Activated naive CD4-positive, alpha-beta T cell treated with anti-CD3 and anti-CD28 coated beads for 36 hours (primary cell): ENCODE measurements around the gene ROBO3. TPM values are rescaled to one million over a fixed set of nuclear protein-coding genes. Genes with fewer than 3 reads are reported as not detected.

Experiments used
- CTCF ChIA-PET: fragments of 350-600 bp; sonication (Branson Sonifier 250); formaldehyde crosslinking; loops from one replicate; lab custom pipeline; 2021; ENCODE audit warnings: antibody characterized with exemption; lab: Charles Lee
- DNase-seq: peaks from one replicate; pipeline ENCODE4 v3.0.0-alpha.2; 2020
- H3K27ac Mint-ChIP-seq: one replicate; pipeline ENCODE4 v1.8.0; 2021; ENCODE audit warnings: mild to moderate bottlenecking, mixed read lengths
- H3K27me3 Mint-ChIP-seq: one replicate; pipeline ENCODE4 v1.8.0; 2021; ENCODE audit warnings: low read depth, mixed read lengths
- H3K36me3 Mint-ChIP-seq: one replicate; pipeline ENCODE4 v1.8.0; 2021; ENCODE audit warnings: low read depth, mixed read lengths
- H3K4me1 Mint-ChIP-seq: one replicate; pipeline ENCODE4 v1.8.0; 2021; ENCODE audit warnings: low read depth, mixed read lengths
- H3K4me3 Mint-ChIP-seq: one replicate; pipeline ENCODE4 v1.8.0; 2021; ENCODE audit warnings: mild to moderate bottlenecking, moderate library complexity, mixed read lengths
- H3K9me3 Mint-ChIP-seq: one replicate; pipeline ENCODE4 v1.8.0; 2021; ENCODE audit warnings: mixed read lengths
- intact Hi-C: fragments of 100-400 bp; cut with micrococcal nuclease; formaldehyde crosslinking; loops from one replicate; pipeline ENCODE4 v1.15.1; 2023
- total RNA-seq, 2 experiments: library from RNA; stranded (reverse); gene quantifications; one replicate each; pipeline ENCODE4 v1.2.3, GENCODE V29; 2021

Gene ROBO3
- total RNA-seq, 2 experiments from 2014 or later, result 24.2 to 24.5 TPM

DNA sequence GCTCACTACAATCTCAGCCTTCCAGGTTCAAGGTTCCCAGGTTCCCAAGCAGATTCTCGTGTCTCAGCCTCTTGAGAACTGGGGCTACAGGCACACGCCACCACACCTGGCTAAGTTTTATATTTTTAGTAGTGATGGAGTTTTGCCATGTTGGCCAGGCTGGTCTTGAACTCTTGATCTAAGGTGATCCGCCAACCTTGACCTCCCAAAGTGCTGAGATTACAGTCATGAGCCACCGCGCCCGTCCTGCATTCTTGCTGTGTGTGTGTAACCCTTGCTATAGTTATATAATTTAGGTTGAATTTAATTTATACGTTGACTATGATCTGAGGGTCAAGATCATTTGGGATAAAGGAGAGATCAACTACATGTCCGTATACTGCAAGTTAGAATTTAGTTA, 29.3 kb upstream of the ROBO3 start:
- no peak overlapping the region for H3K27ac Mint-ChIP-seq
- CTCF ChIA-PET, result interaction anchor here (1.0 to 5.2 kb wide), 12 partner anchors 21 to 306 kb away, joined by 3 to 68 read pairs (median 6); no protein-coding TSS in a partner anchor

DNA sequence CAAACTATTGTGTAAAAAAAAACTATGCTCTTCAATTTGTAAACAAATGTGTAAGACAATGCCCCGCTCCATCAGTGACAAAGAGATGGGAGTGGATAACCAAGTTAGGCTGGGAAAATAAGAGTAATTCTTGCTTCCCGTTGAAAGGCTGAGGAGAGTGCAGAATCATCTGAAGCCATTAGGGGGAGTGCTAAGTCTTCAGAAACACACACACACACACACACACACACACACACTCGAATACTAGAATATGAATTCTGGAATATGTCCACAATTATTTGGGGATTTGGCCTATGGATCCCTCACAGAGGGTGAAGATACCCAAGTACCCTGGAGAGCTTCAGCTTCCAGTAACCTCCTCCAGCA, 27.8 kb upstream of the ROBO3 start:
- H3K27ac Mint-ChIP-seq, result no peak overlapping the region
- H3K36me3 Mint-ChIP-seq, result no peaks in the 10 kb centered on the region
- no peaks in the 10 kb centered on the region for H3K9me3 Mint-ChIP-seq
- CTCF ChIA-PET, result interaction anchor here (0.6 to 6.2 kb wide), 27 partner anchors 25 to 426 kb away, joined by 3 to 68 read pairs (median 4); partner anchors contain the start of genes ESAM, MSANTD2, ROBO3 and SIAE
- peak; percentile 20 for DNase-seq
- intact Hi-C loops, result loop anchor here (1.0 to 2.0 kb wide), 15 partner anchors 29 to 511 kb away; partner anchors contain the start of genes CCDC15, SIAE and SPA17
- peaks cover 54% of the 10 kb centered on the region for H3K27me3 Mint-ChIP-seq
- H3K4me3 Mint-ChIP-seq, result no peak overlapping the region
- H3K4me1 Mint-ChIP-seq, result peaks cover 20% of the 10 kb centered on the region

More for the DNA sequence above, 29.3 kb upstream of the ROBO3 start:
- intact Hi-C loops, result loop anchor here (2.0 kb wide), 3 partner anchors 41 to 433 kb away; no protein-coding TSS in a partner anchor
- Mint-ChIP-seq H3K27me3 (peaks cover 39% of the 10 kb centered on the region), H3K4me1 (peaks cover 20% of the 10 kb centered on the region), H3K36me3 (no peaks in the 10 kb centered on the region), H3K4me3 (no peak overlapping the region), H3K9me3 (no peaks in the 10 kb centered on the region)
- no peak for DNase-seq

DNA sequence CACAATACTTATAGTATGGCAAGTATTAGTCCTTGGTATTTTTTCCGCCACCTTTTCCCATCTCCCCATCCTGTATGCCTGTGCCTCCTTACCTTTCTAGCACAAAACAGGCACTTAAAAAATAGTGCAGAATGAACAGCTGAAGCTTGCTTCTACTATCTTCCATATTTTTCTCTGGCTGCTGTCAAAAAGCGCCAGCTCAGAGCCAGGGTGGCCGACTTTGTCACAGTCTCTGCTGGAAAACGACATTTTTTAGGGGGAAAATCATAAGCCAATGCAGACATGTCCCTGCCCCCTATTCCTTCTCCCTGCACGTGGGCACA, 26.5 kb upstream of the ROBO3 start:
- Mint-ChIP-seq H3K27ac (no peak overlapping the region), H3K36me3 (no peaks in the 10 kb centered on the region), H3K4me3 (peak overlapping the region; percentile 27), H3K27me3 (peaks cover 65% of the 10 kb centered on the region), H3K9me3 (no peaks in the 10 kb centered on the region), H3K4me1 (peaks cover 23% of the 10 kb centered on the region)
- intact Hi-C loops, result no loop called here
- CTCF ChIA-PET, result interaction anchor here (0.6 to 6.2 kb wide), 15 partner anchors 28 to 304 kb away, joined by 3 to 68 read pairs (median 5); partner anchors contain the start of genes ESAM and ROBO3
- DNase-seq, result no peak

DNA sequence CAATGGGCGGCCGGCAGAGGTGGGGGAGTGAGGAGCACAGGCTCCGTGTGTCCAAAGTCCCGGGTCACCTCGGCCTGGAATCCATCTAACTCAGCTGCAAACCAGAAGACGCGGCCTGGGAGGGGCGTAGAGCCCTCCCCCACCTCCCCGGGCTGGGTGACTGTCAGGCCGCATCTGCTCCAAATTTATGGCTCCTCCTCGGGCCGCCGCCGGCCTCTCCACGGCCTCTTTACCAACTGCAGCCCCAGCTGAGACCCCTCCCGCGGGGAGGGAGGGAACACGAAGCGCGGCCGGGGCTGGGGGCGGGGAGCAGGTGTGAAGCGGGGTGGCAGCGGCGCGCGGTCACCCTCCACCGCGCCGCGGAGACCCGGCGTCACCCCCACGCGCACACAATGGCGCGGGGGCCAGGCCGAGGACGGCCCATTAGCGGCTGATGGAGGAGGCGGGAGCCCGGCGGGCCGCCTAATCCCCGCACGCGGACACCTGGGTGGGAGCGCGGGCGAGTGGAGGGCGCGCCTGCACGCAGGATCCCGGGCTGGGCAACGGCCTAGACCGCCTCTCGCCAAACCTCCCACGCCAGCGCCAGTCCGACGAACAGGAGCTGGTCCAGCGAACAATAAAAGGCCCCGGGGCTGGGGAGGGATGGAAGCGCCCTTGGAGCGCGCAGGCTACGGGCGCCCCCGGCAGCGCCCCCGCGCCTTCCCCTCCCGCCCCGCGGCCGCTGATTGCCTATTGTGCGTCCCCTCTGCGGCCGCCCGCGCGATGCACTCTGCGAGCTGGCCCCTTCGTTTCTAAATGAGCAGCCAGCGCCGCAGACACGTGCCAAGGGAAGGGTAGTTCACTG, 25.9 kb upstream of the ROBO3 start:
- peaks cover 64% of the 10 kb centered on the region for H3K27me3 Mint-ChIP-seq
- H3K4me3 Mint-ChIP-seq, result peak overlapping the region; percentile 27
- no peaks in the 10 kb centered on the region for H3K36me3 Mint-ChIP-seq
- DNase-seq, result peak; percentile 20
- H3K9me3 Mint-ChIP-seq, result no peaks in the 10 kb centered on the region
- H3K4me1 Mint-ChIP-seq, result peaks cover 24% of the 10 kb centered on the region
- CTCF ChIA-PET, result interaction anchor here (0.6 to 6.2 kb wide), 10 partner anchors 27 to 302 kb away, joined by 3 to 68 read pairs (median 4); partner anchors contain the start of genes ESAM and ROBO3
- intact Hi-C loops, result no loop called here
- H3K27ac Mint-ChIP-seq, result no peak overlapping the region

DNA sequence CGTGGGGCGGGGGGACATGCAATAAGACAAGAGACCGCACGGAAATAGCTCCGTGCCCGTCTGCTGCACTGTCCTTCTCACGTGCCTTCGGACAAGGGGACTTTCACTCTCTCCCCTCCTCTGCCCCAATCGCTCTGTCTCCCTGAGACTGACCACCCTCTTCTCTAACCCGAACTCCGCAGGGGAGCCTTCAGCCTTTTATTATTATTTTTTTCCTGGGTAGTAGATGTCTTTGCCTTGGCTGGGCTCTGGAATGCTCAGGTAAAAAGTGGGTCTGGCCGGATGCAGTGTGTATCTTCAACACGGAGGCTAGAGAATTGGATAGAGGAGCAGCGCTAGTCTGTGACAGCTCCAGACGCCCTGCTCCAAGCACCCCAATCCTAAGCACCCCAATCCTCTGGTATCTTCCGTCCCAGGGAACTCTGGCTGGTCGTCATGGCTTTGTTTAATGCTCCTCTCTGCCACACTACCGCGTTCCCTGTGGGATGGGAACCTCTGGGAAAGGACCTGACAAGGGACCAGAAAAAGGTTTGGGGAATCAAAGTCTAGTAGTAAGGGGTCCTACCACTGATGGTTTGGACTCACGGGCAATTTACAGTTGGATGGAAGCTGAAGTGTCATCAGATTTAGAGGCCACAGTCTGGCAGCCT, 25.1 kb upstream of the ROBO3 start:
- DNase-seq, result no peak
- Mint-ChIP-seq H3K27me3 (peaks cover 72% of the 10 kb centered on the region), H3K9me3 (no peaks in the 10 kb centered on the region), H3K36me3 (no peaks in the 10 kb centered on the region), H3K27ac (no peak overlapping the region), H3K4me3 (peak overlapping the region; percentile 3), H3K4me1 (peaks cover 30% of the 10 kb centered on the region)
- CTCF ChIA-PET, result interaction anchor here (0.6 to 6.2 kb wide), 7 partner anchors 26 to 301 kb away, joined by 3 to 47 read pairs (median 4); partner anchors contain the start of genes ESAM and ROBO3
- intact Hi-C loops, result no loop called here

DNA sequence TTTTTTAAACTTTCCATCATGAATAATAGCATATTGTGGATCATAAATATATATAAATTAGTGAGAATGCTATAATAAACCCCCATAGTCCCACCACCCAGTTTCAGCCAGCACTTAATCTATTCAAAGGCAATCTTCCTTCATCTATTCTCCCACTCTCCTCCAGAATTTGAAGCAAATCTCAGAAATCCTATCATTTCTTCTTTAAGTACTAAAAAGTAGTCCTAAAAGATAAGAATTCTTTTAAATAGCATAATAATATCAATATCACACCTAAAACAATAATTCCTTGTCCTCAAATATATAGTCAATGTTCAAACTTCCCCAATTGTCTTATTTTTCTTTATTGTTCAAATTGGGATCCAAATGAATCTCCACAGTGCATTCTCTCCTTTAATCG, 24.6 kb upstream of the ROBO3 start:
- CTCF ChIA-PET, result interaction anchor here (1.1 to 6.2 kb wide), 2 partner anchors 26 to 94 kb away, joined by 3 to 47 read pairs; partner anchors contain the start of gene ROBO3
- no peak for DNase-seq
- Mint-ChIP-seq H3K4me3 (no peak overlapping the region), H3K9me3 (no peaks in the 10 kb centered on the region), H3K27me3 (peaks cover 76% of the 10 kb centered on the region), H3K4me1 (peaks cover 30% of the 10 kb centered on the region), H3K36me3 (no peaks in the 10 kb centered on the region), H3K27ac (no peak overlapping the region)
- intact Hi-C loops, result no loop called here

DNA sequence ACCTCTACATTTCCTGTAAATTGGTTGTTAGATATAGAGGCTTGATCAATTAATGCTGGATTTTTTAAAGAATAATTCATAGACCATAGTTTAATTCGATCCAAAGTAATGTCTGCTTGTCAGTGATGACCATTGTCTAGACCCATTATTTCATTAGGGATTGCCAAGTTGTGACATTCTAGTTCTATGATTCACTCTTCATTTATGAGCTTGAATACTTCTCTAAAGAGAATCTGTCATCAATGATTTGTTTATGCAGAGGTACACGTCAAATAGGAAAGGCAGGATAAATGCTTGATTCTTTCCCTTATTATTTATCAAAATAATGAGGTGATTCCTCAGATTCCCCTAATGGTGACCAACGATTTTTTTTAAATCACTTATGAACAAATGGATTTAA, 24.0 kb upstream of the ROBO3 start:
- intact Hi-C loops, result no loop called here
- CTCF ChIA-PET, result interaction anchor here (0.7 to 6.2 kb wide), 2 partner anchors 25 to 108 kb away, joined by 3 to 47 read pairs; partner anchors contain the start of gene ROBO3

DNA sequence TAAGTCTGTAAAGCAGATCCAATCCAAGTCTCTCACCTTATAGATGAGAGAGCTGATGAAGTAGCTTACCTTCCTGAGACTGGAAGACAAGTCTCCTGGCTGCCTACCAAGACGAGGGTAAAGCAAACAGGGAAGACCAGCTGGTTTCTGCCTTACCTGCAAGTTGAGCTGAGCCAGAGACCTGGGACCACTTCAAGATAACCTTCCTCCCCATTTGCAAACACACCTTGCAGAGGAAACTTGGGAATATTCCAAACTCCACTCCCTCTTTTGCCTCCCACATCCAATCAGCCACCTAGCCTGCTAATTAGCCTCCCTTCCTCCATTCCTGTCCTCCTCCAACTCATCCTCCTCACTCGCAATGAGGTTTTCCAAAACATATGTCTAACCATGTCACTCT, 23.4 kb upstream of the ROBO3 start:
- Mint-ChIP-seq H3K4me1 (peaks cover 24% of the 10 kb centered on the region), H3K9me3 (no peaks in the 10 kb centered on the region), H3K27me3 (peaks cover 83% of the 10 kb centered on the region), H3K4me3 (no peak overlapping the region), H3K36me3 (no peaks in the 10 kb centered on the region), H3K27ac (no peak overlapping the region)
- CTCF ChIA-PET, result interaction anchor here (0.7 to 6.2 kb wide), 2 partner anchors 25 to 109 kb away, joined by 3 to 47 read pairs; partner anchors contain the start of gene ROBO3
- DNase-seq, result no peak
- intact Hi-C loops, result loop anchor here (1.0 kb wide), 1 partner anchor 25 kb away; no protein-coding TSS in a partner anchor

More for the DNA sequence above, 24.0 kb upstream of the ROBO3 start:
- Mint-ChIP-seq H3K27ac (no peak overlapping the region), H3K36me3 (no peaks in the 10 kb centered on the region), H3K4me3 (no peak overlapping the region), H3K4me1 (peaks cover 28% of the 10 kb centered on the region), H3K27me3 (peaks cover 79% of the 10 kb centered on the region), H3K9me3 (no peaks in the 10 kb centered on the region)
- no peak for DNase-seq

DNA sequence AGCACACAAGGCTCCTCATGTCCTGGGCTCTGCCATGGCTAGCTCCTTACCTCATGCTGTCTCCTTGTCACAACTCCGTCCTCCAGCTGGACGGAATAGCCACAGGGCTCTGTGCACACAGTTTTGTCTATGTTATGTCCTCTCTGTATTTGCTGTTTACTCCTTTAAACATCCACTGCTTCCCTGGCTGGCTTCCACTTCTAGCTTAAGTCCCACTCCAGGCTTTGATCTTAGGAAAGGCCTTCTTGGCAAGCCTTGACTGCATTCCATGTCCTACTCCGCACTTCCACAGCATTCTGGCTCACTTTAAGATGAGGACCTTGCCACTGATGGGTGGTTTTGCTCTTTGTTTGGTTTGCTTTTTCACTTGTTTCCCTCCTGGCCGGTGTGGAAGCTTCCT, 22.9 kb upstream of the ROBO3 start:
- no peak for DNase-seq
- Mint-ChIP-seq H3K9me3 (no peaks in the 10 kb centered on the region), H3K4me1 (peaks cover 21% of the 10 kb centered on the region), H3K4me3 (no peak overlapping the region), H3K27me3 (peaks cover 87% of the 10 kb centered on the region), H3K27ac (no peak overlapping the region), H3K36me3 (no peaks in the 10 kb centered on the region)
- CTCF ChIA-PET, result interaction anchor here (1.3 to 6.2 kb wide), 2 partner anchors 24 kb away, joined by 3 to 47 read pairs; partner anchors contain the start of gene ROBO3
- intact Hi-C loops, result loop anchor here (1.0 kb wide), 1 partner anchor 25 kb away; no protein-coding TSS in a partner anchor

DNA sequence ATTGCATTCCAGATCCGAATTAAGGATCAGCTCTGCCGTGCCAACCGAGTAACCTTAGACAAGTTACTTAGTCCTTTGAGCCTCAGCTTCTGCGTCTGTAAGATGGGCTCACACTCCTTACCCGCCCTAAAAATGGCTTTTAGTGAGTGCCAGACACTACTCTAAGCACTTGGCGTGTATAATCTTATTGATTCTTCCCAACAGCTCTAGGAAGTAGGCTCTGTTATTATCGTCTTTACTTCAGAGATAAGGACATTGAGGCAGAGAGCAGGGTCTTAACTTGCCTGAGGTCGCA, 21.7 kb upstream of the ROBO3 start:
- no peak overlapping the region for H3K4me3 Mint-ChIP-seq
- no peak for DNase-seq
- no peaks in the 10 kb centered on the region for H3K9me3 Mint-ChIP-seq
- peaks cover 86% of the 10 kb centered on the region for H3K27me3 Mint-ChIP-seq
- peaks cover 19% of the 10 kb centered on the region for H3K4me1 Mint-ChIP-seq
- CTCF ChIA-PET, result interaction anchor here (1.0 to 1.3 kb wide), 2 partner anchors 22 to 24 kb away, joined by 3 to 4 read pairs; no protein-coding TSS in a partner anchor
- no peaks in the 10 kb centered on the region for H3K36me3 Mint-ChIP-seq
- intact Hi-C loops, result no loop called here
- no peak overlapping the region for H3K27ac Mint-ChIP-seq

DNA sequence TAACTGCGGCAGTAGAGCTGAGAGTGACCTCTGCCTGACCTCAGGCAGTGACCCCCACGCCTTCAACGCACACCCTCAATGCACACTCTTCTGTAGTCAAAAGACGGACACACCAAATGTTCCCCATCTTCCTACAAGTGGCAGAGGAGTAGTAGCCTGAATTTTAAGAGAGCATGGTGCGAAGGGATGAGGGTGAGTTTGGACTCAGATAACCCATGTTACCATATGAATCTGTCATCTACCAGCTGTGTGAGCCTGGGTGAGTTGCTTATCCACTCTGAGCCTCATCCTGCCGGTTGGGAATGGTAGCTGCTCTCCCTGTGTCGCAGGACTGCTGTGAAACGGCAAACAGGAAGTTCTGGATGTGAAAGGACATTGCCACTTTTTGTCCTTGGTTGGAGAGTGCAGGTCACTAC, 20.6 kb upstream of the ROBO3 start:
- intact Hi-C loops, result no loop called here

More for the DNA sequence above, 20.6 kb upstream of the ROBO3 start:
- Mint-ChIP-seq H3K27ac (no peak overlapping the region), H3K36me3 (no peaks in the 10 kb centered on the region), H3K27me3 (peaks cover 87% of the 10 kb centered on the region), H3K4me3 (no peak overlapping the region), H3K9me3 (no peaks in the 10 kb centered on the region), H3K4me1 (peaks cover 15% of the 10 kb centered on the region)
- CTCF ChIA-PET, result interaction anchor here (0.7 to 1.3 kb wide), 2 partner anchors 9 to 21 kb away, joined by 3 to 4 read pairs; no protein-coding TSS in a partner anchor
- no peak for DNase-seq
